GM21526 (cell line): Measurements from ENCODE around the gene ADAMTS9.

Source experiments
- ATAC-seq: cut with Tn5 transposase; IDR thresholded peaks from one replicate; pipeline ENCODE4 v1.9.1; 2021; ENCODE audit warnings: moderate library complexity; ENCODE audit not compliant: unreplicated experiment, low FRiP score

ADAMTS9 gene, protein sequence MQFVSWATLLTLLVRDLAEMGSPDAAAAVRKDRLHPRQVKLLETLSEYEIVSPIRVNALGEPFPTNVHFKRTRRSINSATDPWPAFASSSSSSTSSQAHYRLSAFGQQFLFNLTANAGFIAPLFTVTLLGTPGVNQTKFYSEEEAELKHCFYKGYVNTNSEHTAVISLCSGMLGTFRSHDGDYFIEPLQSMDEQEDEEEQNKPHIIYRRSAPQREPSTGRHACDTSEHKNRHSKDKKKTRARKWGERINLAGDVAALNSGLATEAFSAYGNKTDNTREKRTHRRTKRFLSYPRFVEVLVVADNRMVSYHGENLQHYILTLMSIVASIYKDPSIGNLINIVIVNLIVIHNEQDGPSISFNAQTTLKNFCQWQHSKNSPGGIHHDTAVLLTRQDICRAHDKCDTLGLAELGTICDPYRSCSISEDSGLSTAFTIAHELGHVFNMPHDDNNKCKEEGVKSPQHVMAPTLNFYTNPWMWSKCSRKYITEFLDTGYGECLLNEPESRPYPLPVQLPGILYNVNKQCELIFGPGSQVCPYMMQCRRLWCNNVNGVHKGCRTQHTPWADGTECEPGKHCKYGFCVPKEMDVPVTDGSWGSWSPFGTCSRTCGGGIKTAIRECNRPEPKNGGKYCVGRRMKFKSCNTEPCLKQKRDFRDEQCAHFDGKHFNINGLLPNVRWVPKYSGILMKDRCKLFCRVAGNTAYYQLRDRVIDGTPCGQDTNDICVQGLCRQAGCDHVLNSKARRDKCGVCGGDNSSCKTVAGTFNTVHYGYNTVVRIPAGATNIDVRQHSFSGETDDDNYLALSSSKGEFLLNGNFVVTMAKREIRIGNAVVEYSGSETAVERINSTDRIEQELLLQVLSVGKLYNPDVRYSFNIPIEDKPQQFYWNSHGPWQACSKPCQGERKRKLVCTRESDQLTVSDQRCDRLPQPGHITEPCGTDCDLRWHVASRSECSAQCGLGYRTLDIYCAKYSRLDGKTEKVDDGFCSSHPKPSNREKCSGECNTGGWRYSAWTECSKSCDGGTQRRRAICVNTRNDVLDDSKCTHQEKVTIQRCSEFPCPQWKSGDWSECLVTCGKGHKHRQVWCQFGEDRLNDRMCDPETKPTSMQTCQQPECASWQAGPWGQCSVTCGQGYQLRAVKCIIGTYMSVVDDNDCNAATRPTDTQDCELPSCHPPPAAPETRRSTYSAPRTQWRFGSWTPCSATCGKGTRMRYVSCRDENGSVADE (N-terminal part only)

DNA sequence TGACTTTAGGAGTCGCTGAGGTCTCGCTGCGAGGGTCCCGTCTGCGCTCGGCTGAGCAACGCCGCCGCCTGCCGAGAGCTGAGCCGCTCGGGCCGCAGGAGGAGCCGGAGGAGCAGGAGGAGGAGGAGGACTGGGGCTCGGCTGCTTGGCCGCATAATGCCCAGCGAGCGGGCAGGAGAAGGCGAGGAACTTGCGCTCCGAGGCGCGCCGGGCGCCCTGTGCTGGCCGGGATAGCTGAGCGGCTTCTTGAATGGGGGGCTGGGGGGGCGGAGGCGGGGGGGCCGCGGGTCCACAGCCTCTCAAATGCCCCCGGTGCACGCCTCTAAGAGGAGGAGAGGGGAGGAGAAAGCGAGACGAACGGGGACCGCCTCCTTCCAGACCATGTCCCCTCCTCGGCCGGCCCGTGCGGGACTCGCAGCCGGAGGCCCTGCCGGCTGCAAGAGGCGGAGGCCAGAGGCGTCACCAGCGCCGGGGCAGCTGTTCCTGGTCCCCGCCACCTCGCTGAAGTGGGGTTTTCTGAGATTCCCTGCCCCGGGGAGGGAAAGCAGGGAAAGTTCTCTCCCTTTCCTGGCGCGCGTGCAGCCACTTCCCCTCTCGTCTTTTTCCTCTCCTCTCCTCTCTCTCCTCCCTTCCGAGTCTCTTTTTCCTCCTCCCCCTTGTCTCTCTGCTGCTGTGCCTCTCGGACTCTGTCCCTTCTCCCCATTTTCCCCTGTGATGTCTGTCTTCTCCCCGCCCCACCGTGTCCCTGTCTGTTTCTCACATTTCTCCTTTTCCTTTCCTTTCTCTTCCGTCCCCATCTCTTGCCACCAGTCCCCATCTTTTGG, at the start of gene ADAMTS9:
Gene ADAMTS9 (minus strand): TSS at position 220 of the 824 bp plus-strand sequence. CDS start 343 bp downstream, outside the sequence.
- ATAC-seq: no peak

- ATAC-seq: no peak
Observed at GRCh38 chr3:64732576-64732975, 44.8 kb upstream of the ADAMTS9 start.

DNA sequence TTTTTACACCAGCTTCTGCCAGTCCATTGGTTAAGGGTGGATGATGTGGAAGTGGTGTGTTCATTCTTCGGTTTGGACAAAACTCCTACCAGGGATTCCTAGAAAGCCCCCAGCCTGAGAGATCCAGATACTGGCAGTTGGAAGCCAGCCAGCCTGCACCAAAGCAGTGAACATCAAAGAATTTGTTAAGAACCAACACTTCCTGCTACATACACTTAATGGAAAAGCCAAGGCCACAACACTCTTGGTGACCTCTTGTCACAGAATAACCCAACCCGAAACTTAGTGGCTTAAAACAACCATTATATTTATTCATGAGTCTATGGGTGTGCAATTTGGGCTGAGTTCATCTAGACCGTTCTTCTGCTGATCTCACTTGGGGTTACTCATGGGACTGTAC, 42.9 kb upstream of the ADAMTS9 start:
- no peak for ATAC-seq

GRCh38 chr3:64728994-64729393, 41.2 kb upstream of the ADAMTS9 start:
- no peak for ATAC-seq

GRCh38 chr3:64728428-64728827, 40.6 kb upstream of the ADAMTS9 start:
- ATAC-seq: no peak

DNA sequence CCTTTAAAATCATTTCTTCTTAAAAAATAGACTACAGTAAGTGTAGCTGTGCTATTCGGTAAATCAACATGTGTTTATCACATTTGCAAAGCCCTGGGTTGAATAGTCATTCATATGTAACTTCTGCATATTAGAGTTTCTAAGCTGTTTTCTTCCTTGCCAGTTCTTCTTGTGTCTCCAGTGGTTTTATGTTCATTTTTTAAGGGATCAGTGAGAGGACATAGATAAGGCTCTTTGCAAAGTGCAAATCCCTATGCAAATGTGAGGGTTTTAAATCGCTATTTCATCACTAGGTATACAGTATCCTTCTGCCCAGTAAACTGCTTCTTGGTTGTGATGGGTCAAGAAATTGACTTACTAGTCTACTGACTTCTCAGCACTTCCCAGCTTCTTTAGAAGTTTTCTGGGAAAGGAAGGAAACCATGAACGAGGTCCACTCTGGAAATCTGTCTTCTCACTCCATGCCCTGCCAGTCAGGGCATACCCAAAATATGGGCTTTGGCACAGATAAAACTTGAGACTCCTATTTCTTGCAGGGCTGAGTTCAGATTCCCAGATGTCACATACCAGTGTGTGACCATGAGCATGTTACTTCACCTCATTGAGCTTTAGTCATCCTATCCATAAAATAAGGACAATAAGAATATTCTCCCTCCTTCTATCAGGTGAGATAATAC, 38.8 kb upstream of the ADAMTS9 start:
- no peak for ATAC-seq

DNA sequence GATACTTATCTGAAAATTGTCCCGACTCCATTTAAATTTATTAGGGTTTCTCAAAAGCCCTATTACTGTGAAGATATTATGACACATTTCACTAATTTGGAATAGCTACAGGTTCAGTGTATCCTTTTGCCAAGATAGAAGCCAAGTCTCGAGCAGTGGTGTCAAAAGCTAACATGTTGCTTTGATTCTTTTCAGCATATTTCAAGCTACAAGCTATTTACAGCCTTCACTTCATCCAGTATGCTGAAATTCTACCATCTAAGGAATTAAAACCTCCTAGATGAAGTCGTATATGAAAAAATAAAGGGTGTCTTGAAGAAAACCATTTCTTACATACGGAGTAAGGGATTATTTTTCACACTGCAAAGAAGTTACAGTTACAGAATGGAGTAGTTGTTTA, 31.2 kb upstream of the ADAMTS9 start:
- no peak for ATAC-seq

DNA sequence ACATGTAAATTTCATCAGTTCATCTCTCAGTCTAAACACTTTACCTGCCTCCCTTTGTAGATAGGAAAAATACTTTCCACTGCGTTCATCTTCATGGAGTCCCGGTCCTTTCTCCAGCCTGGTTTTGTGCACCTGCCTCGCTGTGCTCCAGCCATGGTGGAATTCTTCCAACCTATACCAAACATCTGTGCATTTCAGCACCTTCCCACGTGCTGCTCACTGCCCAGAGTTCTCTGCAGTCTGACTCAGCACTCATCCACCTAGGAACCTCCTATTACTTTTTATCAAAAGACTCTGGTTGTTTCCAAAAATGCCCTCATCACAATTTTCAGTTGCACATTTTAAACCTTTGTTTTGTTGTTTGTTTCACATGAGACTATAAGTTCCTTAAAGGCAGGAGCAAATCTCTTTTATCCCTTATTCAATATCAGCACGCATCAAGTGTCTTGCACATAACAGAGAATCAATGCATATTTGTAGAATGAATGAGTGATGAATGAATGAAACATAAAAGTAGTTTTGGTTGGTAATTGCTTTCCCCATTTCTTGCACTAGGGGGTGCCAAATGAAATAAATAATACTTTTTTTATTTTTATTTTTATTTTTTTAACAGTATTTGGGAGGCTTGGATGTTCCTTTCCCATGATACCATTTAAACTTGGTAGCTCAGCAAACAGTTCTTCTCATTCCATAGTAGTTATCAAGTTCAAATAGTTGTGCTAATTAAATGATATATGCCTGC, 30.2 kb upstream of the ADAMTS9 start:
- ATAC-seq: no peak

GRCh38 chr3:64717411-64717810, 29.6 kb upstream of the ADAMTS9 start:
- no peak for ATAC-seq

GRCh38 chr3:64716110-64716710, 28.4 kb upstream of the ADAMTS9 start:
- ATAC-seq: no peak

GRCh38 chr3:64715211-64715982, 27.6 kb upstream of the ADAMTS9 start:
- ATAC-seq: no peak

GRCh38 chr3:64708456-64708855, 20.7 kb upstream of the ADAMTS9 start:
- ATAC-seq: no peak

- no peak for ATAC-seq
Observed at GRCh38 chr3:64705946-64706345, 18.1 kb upstream of the ADAMTS9 start.

DNA sequence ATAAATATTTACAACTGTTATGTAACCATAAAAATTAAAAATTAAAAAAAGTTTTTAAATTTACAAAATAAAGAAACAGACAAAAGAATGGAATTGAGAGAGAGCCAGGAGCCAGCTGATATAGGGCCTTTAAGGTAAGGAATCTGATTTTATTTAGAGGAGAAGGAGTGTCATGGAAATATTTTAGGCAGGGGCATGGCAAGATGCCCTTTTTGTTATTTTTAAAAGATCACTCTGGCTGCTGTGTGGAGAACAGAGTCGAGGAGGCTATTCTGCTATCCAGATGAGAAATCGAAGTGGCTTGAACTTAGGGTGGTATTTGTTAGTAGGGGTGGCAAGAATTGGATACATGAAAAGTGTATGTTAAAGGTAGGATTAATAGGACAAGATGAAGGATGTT, 9.1 kb upstream of the ADAMTS9 start:
- ATAC-seq: no peak

- ATAC-seq: no peak
Observed at GRCh38 chr3:64694114-64694513, 6.3 kb upstream of the ADAMTS9 start.

GRCh38 chr3:64693031-64693430, 5.2 kb upstream of the ADAMTS9 start:
- no peak for ATAC-seq

- no peak for ATAC-seq
Observed at GRCh38 chr3:64691051-64691450, 3.3 kb upstream of the ADAMTS9 start.
